HepG2 (cell line): ENCODE results near the gene ABHD6. TPM values are rescaled to one million over a fixed set of nuclear protein-coding genes. Genes with fewer than 3 reads are reported as not detected.

ENCODE experiments used
- ATAC-seq: fragments of 200-7000 bp; cut with Tn5 transposase; 3 replicates; pipeline ENCODE4 v1.9.1; 2020; ENCODE audit warnings: mild to moderate bottlenecking, moderate library complexity
- BruUV-seq: library from RNA; stranded (reverse); fragments of 400-500 nt; replicated peaks from 2 replicates; lab custom pipeline; 2021; lab: Mats Ljungman, UMichigan
- CTCF ChIA-PET: fragments of 300-600 bp; formaldehyde crosslinking; extraction: SDS; loops from one replicate; lab custom pipeline; 2021; ENCODE audit warnings: low total read pairs, inconsistent platforms, low intra/inter-chr PET ratio; lab: Yijun Ruan, JAX
- POLR2A ChIA-PET: fragments of 350-600 bp; sonication (Branson Sonifier 250); formaldehyde crosslinking; loops from one replicate; lab custom pipeline; 2020; ENCODE audit warnings: antibody characterized with exemption, inconsistent platforms; lab: Yijun Ruan, JAX
- DNase-seq: peaks from one replicate; pipeline ENCODE4 v3.0.0-alpha.2; 2015; ENCODE audit warnings: low spot score
- FAIRE-seq: peaks from 3 replicates; lab custom pipeline; 2011; peaks lifted over from hg19 to GRCh38; lab: Jason Lieb, UNC
- H2AFZ ChIP-seq: one replicate; pipeline ENCODE4 v1.6.1; 2011; ENCODE audit warnings: low read length, inconsistent platforms
- H3K27ac ChIP-seq: fragments of 300-600 bp; 3 replicates; pipeline ENCODE4 v1.8.0; 2011; ENCODE audit warnings: mixed run types, mild to moderate bottlenecking, mixed read lengths, low read length, inconsistent platforms; ENCODE audit not compliant: insufficient read depth; ENCODE audit errors: extremely low read length
- H3K27me3 ChIP-seq, 2 experiments: fragments of 200-600 bp in 1 of 2; 2 replicates in 1 of 2; 3 replicates in 1 of 2; pipeline versions ENCODE4 v1.6.0 to v1.8.0; 2011; ENCODE audit warnings: low read length in 2 of 2, mild to moderate bottlenecking in 2 of 2, moderate library complexity in 2 of 2, inconsistent platforms in 1 of 2; ENCODE audit not compliant: insufficient read depth in 2 of 2, control insufficient read depth in 1 of 2
- H3K36me3 ChIP-seq, 2 experiments: fragments of 200-600 bp in 1 of 2; replicated peaks in 1 of 2; 2 replicates in 1 of 2; 3 replicates in 1 of 2; pipeline versions ENCODE4 v1.5.1 to v1.8.0; 2011; ENCODE audit warnings: low read length in 2 of 2, inconsistent platforms in 1 of 2; ENCODE audit not compliant: insufficient read depth in 2 of 2, control insufficient read depth in 1 of 2
- H3K4me1 ChIP-seq: 2 replicates; pipeline ENCODE4 v1.5.1; 2012; ENCODE audit warnings: low read length, inconsistent platforms; ENCODE audit not compliant: insufficient read depth
- H3K4me2 ChIP-seq: 2 replicates; pipeline ENCODE4 v1.6.0; 2011; ENCODE audit warnings: low read depth, low read length, inconsistent platforms
- H3K4me3 ChIP-seq, 3 experiments: fragments of 200-600 bp in 1 of 3; sonication (generic), shearing (Covaris generic) in 1 of 3; replicated peaks in 1 of 3; 2 replicates each; pipeline ENCODE4 v1.5.1; 2011 to 2016; ENCODE audit warnings: low read length in 3 of 3, inconsistent platforms in 2 of 3, low read depth in 2 of 3, mild to moderate bottlenecking in 2 of 3, control low read depth in 1 of 3, mixed read lengths in 1 of 3; ENCODE audit not compliant: insufficient read depth in 1 of 3
- H3K79me2 ChIP-seq: one replicate; pipeline ENCODE4 v1.6.1; 2011; ENCODE audit warnings: low read length, inconsistent platforms; ENCODE audit not compliant: insufficient read depth
- H3K9ac ChIP-seq: 2 replicates; pipeline ENCODE4 v1.6.0; 2011; ENCODE audit warnings: mild to moderate bottlenecking, low read depth, low read length, inconsistent platforms; ENCODE audit not compliant: insufficient read depth
- H3K9me3 ChIP-seq: 2 replicates; pipeline ENCODE4 v1.5.1; 2012; ENCODE audit warnings: mild to moderate bottlenecking, low read length
- H4K20me1 ChIP-seq: 2 replicates; pipeline ENCODE4 v1.6.0; 2011; ENCODE audit warnings: inconsistent platforms, mild to moderate bottlenecking, low read length, moderate library complexity; ENCODE audit not compliant: insufficient read depth
- CBX5 ChIP-seq: sonication (generic); formaldehyde crosslinking; IDR thresholded peaks from 2 replicates; pipeline ENCODE4 v1.4.0; 2020; ENCODE audit warnings: missing genetic modification reagents, borderline replicate concordance
- ETV5 ChIP-seq: IDR thresholded peaks from 2 replicates; pipeline ENCODE4 v1.6.1; 2018; ENCODE audit warnings: missing biosample characterization, missing genetic modification reagents, inconsistent platforms, borderline replicate concordance
- KLF15 ChIP-seq: sonication (generic); formaldehyde crosslinking; IDR thresholded peaks from 2 replicates; pipeline ENCODE4 v1.8.1; 2023; ENCODE audit warnings: borderline replicate concordance, mild to moderate bottlenecking, inconsistent platforms, missing genetic modification reagents, mixed read lengths
- SNAPC2 ChIP-seq: sonication (generic); formaldehyde crosslinking; IDR thresholded peaks from 2 replicates; pipeline ENCODE4 v1.8.1; 2022; ENCODE audit warnings: mild to moderate bottlenecking, missing genetic modification reagents
- SUZ12 ChIP-seq: fragments of 150-350 bp; IDR thresholded peaks from 2 replicates; pipeline ENCODE4 v1.6.1; 2014; ENCODE audit warnings: low read depth, low read length
- ZMAT3 ChIP-seq: sonication (generic); formaldehyde crosslinking; conservative IDR thresholded peaks from 2 replicates; pipeline ENCODE4 v1.7.0; 2021; ENCODE audit warnings: missing genetic modification reagents
- ZNF121 ChIP-seq: sonication (generic); formaldehyde crosslinking; IDR thresholded peaks from 2 replicates; pipeline ENCODE4 v1.5.0; 2020; ENCODE audit warnings: mild to moderate bottlenecking, missing genetic modification reagents
- ZNF180 ChIP-seq: sonication (generic); formaldehyde crosslinking; IDR thresholded peaks from 2 replicates; pipeline ENCODE4 v1.4.0; 2020; ENCODE audit warnings: low read depth, missing genetic modification reagents, borderline replicate concordance
- ZNF607 ChIP-seq: sonication (generic); formaldehyde crosslinking; IDR thresholded peaks from 2 replicates; pipeline ENCODE4 v1.5.1; 2020; ENCODE audit warnings: missing genetic modification reagents, mild to moderate bottlenecking, borderline replicate concordance
- ZNF644 ChIP-seq: IDR thresholded peaks from 2 replicates; pipeline ENCODE4 v1.6.1; 2016; ENCODE audit warnings: low read depth
- WGBS: methylation state at CpG from one replicate; pipeline ENCODE4 v1.1.6; 2017; ENCODE audit warnings: low lambda C conversion rate; 5-methylcytosine and 5-hydroxymethylcytosine counted together
- in situ Hi-C: cut with HindIII; loops from 2 replicates; pipeline ENCODE4 v1.10.0; 2017; ENCODE audit warnings: low pct_unique_long_range_greater_than_20kb; ENCODE audit not compliant: extremely low pct_ligation_motif_present
- intact Hi-C: fragments of 100-400 bp; cut with micrococcal nuclease; formaldehyde crosslinking; loops from one replicate; pipeline ENCODE4 v1.10.0; 2022; ENCODE audit not compliant: unreplicated experiment
- polyA plus RNA-seq, 8 experiments: library from polyadenylated mRNA; depleted of rRNA in 3 of 8; stranded (reverse) in 7 of 8; unstranded in 1 of 8; fragments of >200 nt; fragmentation: Illumina TruSeq in 4 of 8; extraction: Trizol in 4 of 8; gene quantifications; 2 replicates each; pipeline versions ENCODE4 v1.2.1 to v1.2.3, GENCODE V29; 2011 to 2016; ENCODE audit warnings: low read depth in 4 of 8, missing spikeins in 1 of 8, mixed read lengths in 1 of 8; ENCODE audit not compliant: insufficient read depth in 1 of 8
- total RNA-seq, 5 experiments: library from RNA; depleted of rRNA; stranded (reverse); fragments of >200 nt; fragmentation: Illumina TruSeq; extraction: Trizol; gene quantifications; 2 replicates each; pipeline ENCODE4 v1.2.3, GENCODE V29; 2016; ENCODE audit warnings: low read depth in 1 of 5
- TF ChIP-seq, protein P1 (sequence below): sonication (generic); formaldehyde crosslinking; IDR thresholded peaks from 2 replicates; pipeline ENCODE4 v1.8.1; 2022; ENCODE audit warnings: mild to moderate bottlenecking, missing genetic modification reagents
- TF ChIP-seq, protein P2 (sequence below): sonication (generic); formaldehyde crosslinking; IDR thresholded peaks from 2 replicates; pipeline ENCODE4 v1.4.0; 2020; ENCODE audit warnings: mild to moderate bottlenecking, missing genetic modification reagents
- TF ChIP-seq, protein P3 (sequence below): sonication (generic); formaldehyde crosslinking; IDR thresholded peaks from 2 replicates; pipeline ENCODE4 v1.5.1; 2020; ENCODE audit warnings: mild to moderate bottlenecking, moderate library complexity, missing genetic modification reagents

Gene ABHD6
- total and polyA plus RNA-seq, 2 of the 13 experiments (the other 11 are each of a cell fraction or from before 2014, with no cell fraction given), result 9.0 to 17.2 TPM

DNA sequence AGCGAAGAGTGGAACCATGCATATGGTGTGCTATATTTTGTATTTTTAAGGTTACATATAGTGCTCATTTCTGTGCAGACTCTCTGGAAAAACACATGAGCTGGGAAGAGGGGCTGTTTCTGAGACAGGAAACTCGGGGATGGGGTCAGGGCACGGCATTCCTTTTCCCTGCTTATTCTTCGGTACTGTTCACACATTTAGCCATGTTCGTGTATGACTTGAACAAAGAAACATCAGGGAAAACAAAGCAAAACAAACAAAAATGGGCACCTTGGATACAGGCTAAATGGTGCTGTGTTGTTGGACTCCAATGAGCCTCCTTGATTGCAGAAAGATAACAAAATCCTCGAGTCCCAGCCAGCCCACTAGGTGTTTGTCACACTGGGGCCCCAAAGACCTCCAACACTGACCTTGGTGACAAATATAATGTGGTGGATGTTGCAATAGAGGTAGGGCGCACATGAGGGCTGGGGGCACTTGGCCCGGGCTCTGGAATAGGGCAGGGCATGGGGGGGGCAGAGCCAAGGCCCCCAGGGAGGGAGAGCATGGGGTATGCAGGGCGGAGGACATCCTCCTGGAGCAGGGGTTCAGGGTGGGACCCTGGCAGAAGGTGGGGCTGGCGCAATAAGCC, 46.1 kb upstream of the ABHD6 start:
- Histone ChIP-seq H3K9ac (no peak overlapping the region), H3K79me2 (no peaks in the 10 kb centered on the region), H2AFZ (no peak overlapping the region), H3K4me2 (peak overlapping the region; percentile 51), H3K9me3 (no peaks in the 10 kb centered on the region), H3K27ac (peak overlapping the region; percentile 84), H4K20me1 (no peaks in the 10 kb centered on the region), H3K27me3 (no peaks in the 10 kb centered on the region), H3K36me3 (no peaks in the 10 kb centered on the region), H3K4me3 (no peak overlapping the region), H3K4me1 (peaks cover 87% of the 10 kb centered on the region)
- ChIA-PET CTCF (no interaction called here), POLR2A (interaction anchor here (0.9 to 3.9 kb wide), 4 partner anchors 10 to 114 kb away, joined by 3 to 15 read pairs (median 4); partner anchors contain the start of genes HTD2 and RPP14)
- in situ Hi-C loops, result no loop called here
- intact Hi-C loops, result no loop called here
- 18% methylated on average over 10 of the region's 10 CpGs for WGBS
- peak; percentile 22 for ATAC-seq
- peak; percentile 80 for DNase-seq
- no TSS peak for BruUV-seq
- FAIRE-seq, result no peak
- peak; percentile 27; the same call in 1 of the 2 replicates for TF ChIP-seq ETV5 (CRISPR knock-in tag)
- TF ChIP-seq, protein P1, sequence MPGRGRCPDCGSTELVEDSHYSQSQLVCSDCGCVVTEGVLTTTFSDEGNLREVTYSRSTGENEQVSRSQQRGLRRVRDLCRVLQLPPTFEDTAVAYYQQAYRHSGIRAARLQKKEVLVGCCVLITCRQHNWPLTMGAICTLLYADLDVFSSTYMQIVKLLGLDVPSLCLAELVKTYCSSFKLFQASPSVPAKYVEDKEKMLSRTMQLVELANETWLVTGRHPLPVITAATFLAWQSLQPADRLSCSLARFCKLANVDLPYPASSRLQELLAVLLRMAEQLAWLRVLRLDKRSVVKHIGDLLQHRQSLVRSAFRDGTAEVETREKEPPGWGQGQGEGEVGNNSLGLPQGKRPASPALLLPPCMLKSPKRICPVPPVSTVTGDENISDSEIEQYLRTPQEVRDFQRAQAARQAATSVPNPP (CRISPR knock-in tag), result no peak
- no peak for TF ChIP-seq SUZ12
- 0 out of 2 replicates have a peak, but pooled peaks have one; percentile 26 for TF ChIP-seq ZNF607 (CRISPR knock-in tag)
- TF ChIP-seq ZNF121 (CRISPR knock-in tag), result 0 out of 2 replicates have a peak, but pooled peaks have one; percentile 22
- TF ChIP-seq CBX5 (CRISPR knock-in tag), result no peak
- TF ChIP-seq ZNF180 (CRISPR knock-in tag), result no peak
- 0 out of 2 replicates have a peak, but pooled peaks have one; percentile 12 for TF ChIP-seq ZMAT3 (CRISPR knock-in tag)
- TF ChIP-seq, protein P2, sequence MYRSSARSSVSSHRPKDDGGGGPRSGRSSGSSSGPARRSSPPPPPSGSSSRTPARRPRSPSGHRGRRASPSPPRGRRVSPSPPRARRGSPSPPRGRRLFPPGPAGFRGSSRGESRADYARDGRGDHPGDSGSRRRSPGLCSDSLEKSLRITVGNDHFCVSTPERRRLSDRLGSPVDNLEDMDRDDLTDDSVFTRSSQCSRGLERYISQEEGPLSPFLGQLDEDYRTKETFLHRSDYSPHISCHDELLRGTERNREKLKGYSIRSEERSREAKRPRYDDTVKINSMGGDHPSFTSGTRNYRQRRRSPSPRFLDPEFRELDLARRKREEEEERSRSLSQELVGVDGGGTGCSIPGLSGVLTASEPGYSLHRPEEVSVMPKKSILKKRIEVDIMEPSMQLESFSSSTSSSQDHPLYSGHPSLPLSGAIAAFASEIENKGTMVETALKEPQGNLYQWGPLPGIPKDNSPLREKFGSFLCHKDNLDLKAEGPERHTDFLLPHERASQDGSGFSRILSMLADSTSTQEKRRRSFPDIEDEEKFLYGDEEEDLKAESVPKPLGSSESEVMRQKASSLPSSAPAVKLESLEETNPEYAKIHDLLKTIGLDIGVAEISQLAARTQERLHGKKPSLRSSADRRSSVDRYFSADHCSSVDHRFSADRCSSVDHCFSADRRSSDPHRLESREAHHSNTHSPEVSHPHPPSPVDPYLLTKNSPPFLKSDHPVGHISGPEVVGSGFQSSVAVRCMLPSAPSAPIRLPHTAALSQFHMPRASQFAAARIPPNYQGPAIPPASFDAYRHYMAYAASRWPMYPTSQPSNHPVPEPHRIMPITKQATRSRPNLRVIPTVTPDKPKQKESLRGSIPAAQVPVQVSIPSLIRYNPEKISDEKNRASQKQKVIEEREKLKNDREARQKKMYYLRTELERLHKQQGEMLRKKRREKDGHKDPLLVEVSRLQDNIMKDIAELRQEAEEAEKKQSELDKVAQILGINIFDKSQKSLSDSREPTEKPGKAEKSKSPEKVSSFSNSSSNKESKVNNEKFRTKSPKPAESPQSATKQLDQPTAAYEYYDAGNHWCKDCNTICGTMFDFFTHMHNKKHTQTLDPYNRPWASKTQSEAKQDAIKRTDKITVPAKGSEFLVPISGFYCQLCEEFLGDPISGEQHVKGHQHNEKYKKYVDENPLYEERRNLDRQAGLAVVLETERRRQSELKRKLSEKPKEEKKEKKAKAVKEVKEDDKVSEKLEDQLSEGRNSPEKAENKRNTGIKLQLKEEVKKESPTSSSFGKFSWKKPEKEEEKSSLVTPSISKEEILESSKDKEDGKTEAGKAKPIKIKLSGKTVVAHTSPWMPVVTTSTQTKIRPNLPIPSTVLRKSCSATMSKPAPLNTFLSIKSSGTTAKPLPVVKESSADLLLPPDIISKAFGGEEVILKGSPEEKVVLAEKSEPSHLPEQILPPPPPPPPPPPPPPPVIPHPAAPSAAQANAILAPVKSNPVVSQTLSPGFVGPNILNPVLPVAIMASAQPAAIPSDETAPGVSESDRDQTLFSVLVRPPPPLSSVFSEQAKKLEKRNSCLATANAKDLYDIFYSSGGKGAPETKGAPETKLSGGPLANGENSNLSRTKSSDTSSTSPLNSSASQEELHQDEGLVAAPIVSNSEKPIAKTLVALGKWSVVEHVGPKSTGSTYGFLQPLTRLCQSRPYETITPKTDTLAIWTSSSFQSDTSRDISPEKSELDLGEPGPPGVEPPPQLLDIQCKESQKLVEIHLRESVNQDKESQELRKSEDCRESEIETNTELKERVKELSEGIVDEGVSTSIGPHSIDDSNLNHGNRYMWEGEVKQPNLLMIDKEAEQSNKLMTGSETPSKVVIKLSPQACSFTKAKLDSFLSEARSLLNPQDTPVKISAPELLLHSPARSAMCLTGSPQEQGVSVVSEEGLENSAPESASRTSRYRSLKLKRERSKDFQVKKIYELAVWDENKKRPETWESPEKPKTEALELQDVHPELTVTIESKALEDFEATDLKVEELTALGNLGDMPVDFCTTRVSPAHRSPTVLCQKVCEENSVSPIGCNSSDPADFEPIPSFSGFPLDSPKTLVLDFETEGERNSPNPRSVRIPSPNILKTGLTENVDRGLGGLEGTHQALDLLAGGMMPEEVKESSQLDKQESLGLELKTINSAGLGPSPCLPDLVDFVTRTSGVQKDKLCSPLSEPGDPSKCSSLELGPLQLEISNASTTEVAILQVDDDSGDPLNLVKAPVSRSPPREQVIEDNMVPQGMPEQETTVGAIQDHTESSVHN (CRISPR knock-in tag), result no peak
- TF ChIP-seq SNAPC2 (CRISPR knock-in tag), result no peak
- TF ChIP-seq KLF15 (CRISPR knock-in tag), result no peak
- TF ChIP-seq, protein P3, sequence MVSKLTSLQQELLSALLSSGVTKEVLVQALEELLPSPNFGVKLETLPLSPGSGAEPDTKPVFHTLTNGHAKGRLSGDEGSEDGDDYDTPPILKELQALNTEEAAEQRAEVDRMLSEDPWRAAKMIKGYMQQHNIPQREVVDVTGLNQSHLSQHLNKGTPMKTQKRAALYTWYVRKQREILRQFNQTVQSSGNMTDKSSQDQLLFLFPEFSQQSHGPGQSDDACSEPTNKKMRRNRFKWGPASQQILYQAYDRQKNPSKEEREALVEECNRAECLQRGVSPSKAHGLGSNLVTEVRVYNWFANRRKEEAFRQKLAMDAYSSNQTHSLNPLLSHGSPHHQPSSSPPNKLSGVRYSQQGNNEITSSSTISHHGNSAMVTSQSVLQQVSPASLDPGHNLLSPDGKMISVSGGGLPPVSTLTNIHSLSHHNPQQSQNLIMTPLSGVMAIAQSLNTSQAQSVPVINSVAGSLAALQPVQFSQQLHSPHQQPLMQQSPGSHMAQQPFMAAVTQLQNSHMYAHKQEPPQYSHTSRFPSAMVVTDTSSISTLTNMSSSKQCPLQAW (CRISPR knock-in tag), result peak; percentile 19; the same call in 1 of the 2 replicates
- peak; percentile 90 for TF ChIP-seq ZNF644 (CRISPR knock-in tag)
